ENCODE data around the gene GK2. TPM values are rescaled to one million over a fixed set of nuclear protein-coding genes. Genes with fewer than 3 reads are reported as not detected.

The GK2 gene
- total and polyA plus RNA-seq, 2 of the 4 experiments (the other 2 are of a cell fraction) = not detected

GRCh38 chr4:79358438-79358837, 49.6 kb downstream of the GK2 start:
- dilution Hi-C loops (cut with HindIII; ENCODE audit: low sequenced_read_pairs, unreplicated experiment) = no loop called here
- CTCF ChIA-PET = no interaction called here

More at GRCh38 chr4:79358438-79358837, 49.6 kb downstream of the GK2 start:
- intact Hi-C loops (cut with micrococcal nuclease) = no loop called here
- no peak overlapping the region for H4K91ac ChIP-seq (ENCODE audit: insufficient read depth, low read depth, low read length)
- H3K18ac ChIP-seq (ENCODE audit: low read depth, low read length) = no peak overlapping the region
- POLR2A ChIA-PET (ENCODE audit: unreplicated experiment) = no interaction called here
- H4K5ac ChIP-seq (ENCODE audit: low read depth, low read length) = no peak overlapping the region
- no peak overlapping the region for H3K56ac ChIP-seq (ENCODE audit: extremely low read depth, insufficient read depth, low read length)
- H2BK15ac ChIP-seq (ENCODE audit: low read depth, low read length) = no peak overlapping the region
- WGBS, 2 experiments (ENCODE audit: extremely low coverage in 2 of 2, insufficient read length in 1 of 2) = no CpG with 5 or more reads among the region's 1 CpG
- no TSS peak for BruUV-seq (replicated peaks)
- H3K27me3 ChIP-seq (ENCODE audit: control insufficient read depth, insufficient read depth, low read length) = no peaks in the 10 kb centered on the region
- H4K20me1 ChIP-seq (ENCODE audit: insufficient read depth, low read length) = no peaks in the 10 kb centered on the region
- DNase-seq (no peak), ATAC-seq (ENCODE audit: low read depth) (no peak)
- H3K9me3 ChIP-seq (ENCODE audit: control insufficient read depth, insufficient read depth, low read length) = no peaks in the 10 kb centered on the region
- no peak overlapping the region for H3K4ac ChIP-seq (ENCODE audit: low read depth, low read length)
- H2AFZ ChIP-seq (replicated peaks; ENCODE audit: low read length, poor library complexity) = no peak overlapping the region
- H3K4me3 ChIP-seq (ENCODE audit: insufficient read depth, low read depth, low read length) = no peak overlapping the region
- H3K4me2 ChIP-seq (ENCODE audit: low read depth, low read length) = no peak overlapping the region
- no peak overlapping the region for H2AK9ac ChIP-seq (replicated peaks; ENCODE audit: low read depth, low read length, poor library complexity)
- no peaks in the 10 kb centered on the region for H3K9me1 ChIP-seq (ENCODE audit: insufficient read depth, low read length)
- H2AK5ac ChIP-seq (ENCODE audit: low read depth, low read length) = no peak overlapping the region
- H2BK20ac ChIP-seq (ENCODE audit: low read depth, low read length) = no peak overlapping the region
- no peak overlapping the region for H3K23ac ChIP-seq (ENCODE audit: low read depth, low read length)
- no peaks in the 10 kb centered on the region for H3K4me1 ChIP-seq (ENCODE audit: control insufficient read depth, insufficient read depth, low read length)
- H3K27ac ChIP-seq (ENCODE audit: insufficient read depth, low read length) = no peak overlapping the region
- TF ChIP-seq POLR2A (IDR thresholded peaks at IDR 0.05; ENCODE audit: low read depth, low read length) (no peak), CHD1 (IDR thresholded peaks at IDR 0.05; ENCODE audit: low read depth, low read length) (no peak), NFE2L2 (IDR thresholded peaks at IDR 0.05; ENCODE audit: low read depth, low read length) (no peak), MAZ (IDR thresholded peaks at IDR 0.05; ENCODE audit: borderline replicate concordance, low read depth, low read length) (no peak), RCOR1 (IDR thresholded peaks at IDR 0.05; ENCODE audit: insufficient replicate concordance, low read length) (no peak), SMC3 (IDR thresholded peaks at IDR 0.05; ENCODE audit: low read depth, low read length) (no peak), BHLHE40 (IDR thresholded peaks at IDR 0.05; ENCODE audit: low read depth, low read length) (no peak), RFX5 (IDR thresholded peaks at IDR 0.05; ENCODE audit: low read depth, low read length) (no peak), MXI1 (IDR thresholded peaks at IDR 0.05; ENCODE audit: borderline replicate concordance, low read depth, low read length) (no peak), USF2 (IDR thresholded peaks at IDR 0.05; ENCODE audit: low read depth, low read length) (no peak), CTCF (conservative IDR thresholded peaks at IDR 0.05; ENCODE audit: low read depth, low read length) (no peak), RAD21 (IDR thresholded peaks at IDR 0.05; ENCODE audit: low read length) (no peak), CEBPB (IDR thresholded peaks at IDR 0.05; ENCODE audit: low read depth, low read length) (no peak), FOS (IDR thresholded peaks at IDR 0.05; ENCODE audit: low read depth, low read length) (no peak), MAFK (IDR thresholded peaks at IDR 0.05; ENCODE audit: low read depth, low read length) (no peak)
- TF ChIP-seq, protein P1, sequence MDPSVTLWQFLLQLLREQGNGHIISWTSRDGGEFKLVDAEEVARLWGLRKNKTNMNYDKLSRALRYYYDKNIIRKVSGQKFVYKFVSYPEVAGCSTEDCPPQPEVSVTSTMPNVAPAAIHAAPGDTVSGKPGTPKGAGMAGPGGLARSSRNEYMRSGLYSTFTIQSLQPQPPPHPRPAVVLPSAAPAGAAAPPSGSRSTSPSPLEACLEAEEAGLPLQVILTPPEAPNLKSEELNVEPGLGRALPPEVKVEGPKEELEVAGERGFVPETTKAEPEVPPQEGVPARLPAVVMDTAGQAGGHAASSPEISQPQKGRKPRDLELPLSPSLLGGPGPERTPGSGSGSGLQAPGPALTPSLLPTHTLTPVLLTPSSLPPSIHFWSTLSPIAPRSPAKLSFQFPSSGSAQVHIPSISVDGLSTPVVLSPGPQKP (IDR thresholded peaks at IDR 0.05; ENCODE audit: borderline replicate concordance, low read depth, low read length) = no peak
- no peak overlapping the region for H3K9ac ChIP-seq (ENCODE audit: low read depth, low read length)
- no peak overlapping the region for H3K14ac ChIP-seq (replicated peaks; ENCODE audit: low read depth, low read length)
- H2BK5ac ChIP-seq (ENCODE audit: low read depth, low read length, poor library complexity, severe bottlenecking) = no peak overlapping the region
- H3K36me3 ChIP-seq (ENCODE audit: control insufficient read depth, insufficient read depth, low read length) = no peaks in the 10 kb centered on the region
- no peak overlapping the region for H2BK120ac ChIP-seq (ENCODE audit: low read depth, low read length)
- in situ Hi-C loops (cut with MboI; ENCODE audit: low sequenced_read_pairs) = no loop called here
- no peaks in the 10 kb centered on the region for H3K79me1 ChIP-seq (ENCODE audit: low read depth in 1 of 2, low read length in 2 of 2)
- no peak overlapping the region for H4K8ac ChIP-seq (ENCODE audit: low read depth in 2 of 2, low read length in 2 of 2)
